Fibroblast of the aortic adventitia (primary cell): ENCODE data around the gene ARHGAP6. TPM values are rescaled to one million over a fixed set of nuclear protein-coding genes. Genes with fewer than 3 reads are reported as not detected.
"Not testable (repeated sequence)": the region's sequence is repeated elsewhere in the genome, so short reads cannot be mapped to it uniquely, and the experiment has no call there.

ENCODE experiments used
- DNase-seq: peaks from one replicate; pipeline ENCODE4 v3.0.0-alpha.2; 2010; ENCODE audit warnings: low read depth
- H3K4me3 ChIP-seq: 2 replicates; pipeline ENCODE4 v1.5.1; 2011; ENCODE audit warnings: low read depth, mild to moderate bottlenecking, control low read depth, low read length, moderate library complexity
- CTCF ChIP-seq: IDR thresholded peaks from 2 replicates; pipeline ENCODE4 v1.5.1; 2011; ENCODE audit warnings: mild to moderate bottlenecking, low read length, control low read depth, inconsistent platforms; ENCODE audit not compliant: insufficient read depth
- total RNA-seq: library from RNA; depleted of rRNA; stranded (reverse); fragments of >200 nt; gene quantifications from 2 replicates; pipeline ENCODE4 v1.2.3, GENCODE V29; 2012; ENCODE audit warnings: low replicate concordance

Gene ARHGAP6
- total RNA-seq, 1 donor, result 16.9 TPM

DNA sequence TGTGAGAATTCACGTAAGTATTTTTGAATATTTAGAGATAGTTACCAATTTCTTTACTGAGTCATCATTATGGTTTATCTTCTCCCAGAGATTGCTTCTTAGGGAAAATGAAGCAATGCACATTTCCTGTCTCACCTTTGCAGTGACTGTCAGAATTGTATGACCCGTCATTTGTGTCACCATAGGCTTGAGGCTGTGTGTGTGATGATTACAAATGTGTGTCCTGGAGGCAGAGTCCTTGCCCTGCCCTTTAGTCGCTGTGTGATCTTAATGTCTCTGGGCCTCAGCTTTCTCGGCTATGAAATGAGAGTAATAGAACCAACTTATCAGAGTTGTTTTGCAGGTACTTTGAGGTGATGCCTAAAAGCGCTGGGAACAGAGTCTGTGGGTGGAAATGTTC is 540.7 kb downstream of the ARHGAP6 start:
- no peak for DNase-seq
- H3K4me3 ChIP-seq, result no peak overlapping the region
- TF ChIP-seq CTCF, result no peak

- no peak for TF ChIP-seq CTCF
- no peak overlapping the region for H3K4me3 ChIP-seq
- DNase-seq, result no peak
Measured at GRCh38 chrX:11124112-11124511, 541.6 kb downstream of the ARHGAP6 start.

DNA sequence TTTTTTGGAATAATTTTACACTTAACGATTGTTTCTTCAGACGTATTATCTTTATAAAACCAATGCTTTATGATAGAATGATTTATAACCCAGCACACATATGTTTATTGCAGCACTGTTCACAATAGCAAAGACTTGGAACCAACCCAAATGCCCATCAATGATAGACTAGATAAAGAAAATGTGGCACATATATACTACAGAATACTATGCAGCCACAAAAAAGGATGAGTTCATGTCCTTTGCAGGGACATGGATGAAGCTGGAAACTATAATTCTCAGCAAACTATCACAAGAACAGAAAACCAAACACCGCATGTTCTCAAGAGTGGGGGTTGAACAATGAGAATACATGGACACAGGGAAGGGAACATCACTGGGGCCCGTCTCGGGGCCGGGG is 542.6 kb downstream of the ARHGAP6 start:
- not testable (repeated sequence) for H3K4me3 ChIP-seq, DNase-seq

GRCh38 chrX:11119313-11119943 is 546.3 kb downstream of the ARHGAP6 start:
- no peak for DNase-seq
- H3K4me3 ChIP-seq, result no peak overlapping the region
- no peak for TF ChIP-seq CTCF

- no peak for TF ChIP-seq CTCF
- H3K4me3 ChIP-seq, result no peak overlapping the region
- DNase-seq, result no peak
Measured at GRCh38 chrX:11117745-11118144, 548.0 kb downstream of the ARHGAP6 start.

- no peak for TF ChIP-seq CTCF
- no peak for DNase-seq
Measured at GRCh38 chrX:11113731-11114130, 552.0 kb downstream of the ARHGAP6 start.

DNA sequence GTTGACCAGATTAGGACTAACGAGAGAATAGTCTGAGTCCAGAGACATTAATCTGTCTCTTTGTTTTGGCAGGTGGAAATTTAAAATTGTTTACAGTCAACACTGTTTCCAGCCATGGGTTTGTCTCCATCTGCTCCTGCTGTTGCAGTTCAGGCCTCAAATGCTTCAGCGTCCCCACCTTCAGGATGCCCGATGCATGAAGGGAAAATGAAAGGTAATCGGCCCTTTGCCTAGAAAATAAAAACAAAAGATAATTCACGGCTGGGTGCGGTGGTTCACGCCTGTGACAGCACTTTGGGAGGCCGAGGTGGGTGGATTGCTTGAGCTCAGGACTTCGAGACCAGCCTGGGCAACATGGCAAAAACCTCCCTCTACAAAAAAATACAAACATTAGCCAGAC is 553.8 kb downstream of the ARHGAP6 start:
- TF ChIP-seq CTCF, result no peak
- no peak for DNase-seq

More at GRCh38 chrX:11113731-11114130, 552.0 kb downstream of the ARHGAP6 start:
- no peak overlapping the region for H3K4me3 ChIP-seq

More for the DNA sequence above, 553.8 kb downstream of the ARHGAP6 start:
- H3K4me3 ChIP-seq, result peak overlapping the region; percentile 82
